GM21390 (cell line): ENCODE measurements around the gene IMMT.
A peak's percentile ranks its signal among the peaks of the same experiment; 100 is the strongest.
"Not testable (repeated sequence)": the region's sequence is repeated elsewhere in the genome, so short reads cannot be mapped to it uniquely, and the experiment has no call there.

ENCODE experiments used
- ATAC-seq: cut with Tn5 transposase; IDR thresholded peaks from one replicate; pipeline ENCODE4 v1.9.1; 2021; ENCODE audit not compliant: unreplicated experiment

IMMT gene

DNA sequence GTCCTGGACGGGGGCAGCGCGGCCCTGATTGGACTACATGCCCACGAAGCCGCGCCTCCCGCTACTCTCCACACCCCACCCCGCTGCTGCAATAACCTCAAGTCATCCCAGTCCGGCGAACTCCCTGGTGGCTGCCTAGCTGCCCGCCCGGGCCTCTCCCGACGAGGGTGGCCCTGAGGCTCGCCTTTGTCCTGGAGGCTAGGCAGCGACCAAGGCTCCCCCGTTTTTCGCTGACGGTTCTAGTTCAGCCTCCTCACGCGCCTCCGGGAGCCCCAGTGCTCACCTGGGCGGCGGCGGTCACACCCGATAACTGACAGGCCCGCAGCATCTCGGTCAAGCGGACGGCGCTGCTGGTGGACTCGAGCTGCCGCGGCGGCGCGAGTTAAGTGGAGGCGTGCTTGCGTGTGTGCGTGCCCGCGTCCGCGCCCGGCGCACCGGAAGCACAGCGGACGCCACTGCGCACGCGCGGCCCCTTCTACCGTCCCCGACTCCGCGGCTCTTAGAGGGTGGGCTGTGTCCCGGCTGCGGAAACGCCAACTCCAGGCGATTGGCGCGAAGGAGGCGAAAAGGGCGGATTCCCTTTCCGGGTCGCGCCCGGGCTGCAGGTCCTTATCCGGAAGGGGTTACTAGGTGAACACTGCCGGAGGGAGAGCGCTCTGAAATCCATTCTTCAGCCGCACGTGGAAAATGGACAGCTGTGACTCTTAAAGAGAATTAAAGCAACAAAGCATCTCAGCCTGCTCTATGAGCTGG, at the start of gene IMMT:
IMMT (minus strand) TSS at position 408 of the 753 bp plus-strand sequence; CDS start at position 328, 80 bp downstream.
- peak; percentile 83 for ATAC-seq

DNA sequence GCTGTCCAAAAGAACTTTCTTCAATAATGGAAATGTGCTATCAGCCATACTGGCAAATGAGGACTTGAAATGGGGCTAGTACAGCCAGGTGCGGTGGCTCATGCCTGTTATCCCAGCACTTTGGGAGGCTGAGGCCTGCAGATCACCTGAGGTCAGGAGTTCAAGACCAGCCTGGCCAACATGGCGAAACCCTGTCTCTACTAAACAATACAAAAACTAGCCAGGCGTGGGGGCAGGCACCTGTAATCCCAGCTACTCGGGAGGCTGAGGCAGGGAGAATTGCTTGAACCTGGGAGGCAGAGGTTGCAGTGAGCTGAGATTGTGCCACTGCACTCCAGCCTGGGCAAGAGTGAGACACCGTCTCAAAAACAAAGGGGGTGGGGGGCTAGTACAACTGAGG, 49.5 kb upstream of the IMMT start:
- not testable (repeated sequence) for ATAC-seq

DNA sequence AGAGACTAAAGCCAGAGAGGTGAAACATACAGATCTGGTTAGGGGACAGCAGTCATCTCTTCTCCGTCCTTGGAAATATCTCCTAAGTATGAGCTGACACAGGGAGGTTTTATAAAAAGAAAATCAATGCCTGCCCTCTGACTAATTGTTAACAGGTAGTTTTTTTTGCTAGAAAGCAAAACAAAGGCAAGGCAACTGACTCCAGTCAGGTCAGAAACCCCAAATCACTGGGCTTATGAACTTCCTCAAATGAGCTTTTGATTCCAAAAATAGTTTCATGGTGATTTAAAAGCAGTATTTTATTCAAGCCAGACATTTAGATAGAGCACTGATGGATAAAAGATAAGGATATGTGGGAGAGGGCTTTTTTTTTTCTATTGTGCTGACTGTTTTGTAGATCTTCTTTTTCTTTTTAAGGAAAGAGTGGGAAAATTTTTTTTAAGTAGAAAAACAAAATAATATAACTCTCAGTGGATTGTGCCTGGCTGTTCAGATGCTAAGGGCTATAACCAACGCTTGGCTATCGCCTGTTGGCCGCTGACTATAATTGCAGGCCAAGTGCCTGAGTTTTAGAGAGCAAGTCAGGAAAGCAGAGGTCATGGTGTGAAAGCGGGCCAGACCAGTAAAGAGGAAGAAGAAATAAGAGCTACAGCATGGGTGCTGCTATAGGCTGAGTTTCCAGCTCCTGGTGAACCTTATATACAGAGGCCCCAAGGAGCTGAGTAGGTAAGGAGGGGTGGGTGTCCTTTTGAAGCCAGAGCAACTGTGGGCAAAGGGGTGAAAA, 48.9 kb upstream of the IMMT start:
- ATAC-seq = no peak

DNA sequence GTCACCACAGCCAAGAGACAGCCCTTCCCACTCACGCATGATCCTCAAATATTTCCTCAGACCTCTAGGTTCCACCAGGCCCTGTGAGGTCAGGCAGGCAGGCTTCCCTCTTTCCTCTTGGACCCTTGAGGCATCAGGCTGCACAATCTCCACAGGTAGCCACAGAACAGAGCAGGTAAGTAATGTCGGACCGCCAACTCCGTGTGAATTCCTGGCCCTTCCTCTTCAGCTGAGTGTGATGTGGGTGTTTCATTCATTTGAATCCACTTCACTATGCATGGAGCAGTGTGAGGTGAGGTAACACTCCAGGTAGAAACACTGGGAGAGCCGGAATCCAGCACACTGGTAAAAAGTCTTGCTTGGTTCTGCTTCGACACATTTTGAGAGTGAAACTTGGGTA, 48.0 kb upstream of the IMMT start:
- ATAC-seq = no peak

DNA sequence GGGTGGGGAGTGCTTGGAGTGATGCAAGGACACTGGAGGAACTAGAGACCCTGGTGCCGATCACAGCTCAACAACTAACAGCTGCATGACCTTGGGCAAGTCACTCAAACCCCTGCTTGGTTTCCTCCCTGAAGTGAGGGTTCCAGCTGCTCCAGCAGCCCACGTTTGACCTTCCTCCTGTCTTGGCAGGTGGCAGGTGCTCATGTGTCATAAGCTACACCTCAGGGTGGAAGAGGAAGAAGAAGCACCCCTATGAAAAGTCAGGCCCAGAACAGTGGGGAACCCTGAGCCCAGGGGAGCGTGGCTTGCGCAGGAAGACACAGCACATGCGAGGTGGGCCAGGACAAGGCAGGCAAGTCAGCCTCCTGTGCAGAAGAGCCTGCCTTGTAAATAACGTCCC, 46.3 kb upstream of the IMMT start:
- no peak for ATAC-seq

DNA sequence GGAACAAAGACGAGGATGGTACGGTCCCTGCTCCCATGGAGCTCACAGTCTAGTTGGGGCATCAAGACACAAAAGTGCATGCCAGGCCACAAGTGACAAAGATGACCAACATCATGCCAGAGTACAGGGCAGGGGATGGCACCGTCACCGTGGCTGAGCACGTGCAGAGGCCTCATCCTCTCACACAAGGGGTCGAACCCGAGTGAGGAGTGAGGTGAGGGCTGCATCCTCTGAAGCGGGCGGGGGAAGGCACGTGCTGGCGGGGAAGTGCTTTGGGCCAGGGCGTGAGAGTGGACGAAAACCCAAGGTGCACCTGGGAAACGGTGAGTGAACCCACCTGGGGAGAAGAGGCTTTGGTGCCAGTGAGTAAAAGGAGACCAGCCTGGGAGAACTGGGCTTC, 45.0 kb upstream of the IMMT start:
- ATAC-seq = no peak

DNA sequence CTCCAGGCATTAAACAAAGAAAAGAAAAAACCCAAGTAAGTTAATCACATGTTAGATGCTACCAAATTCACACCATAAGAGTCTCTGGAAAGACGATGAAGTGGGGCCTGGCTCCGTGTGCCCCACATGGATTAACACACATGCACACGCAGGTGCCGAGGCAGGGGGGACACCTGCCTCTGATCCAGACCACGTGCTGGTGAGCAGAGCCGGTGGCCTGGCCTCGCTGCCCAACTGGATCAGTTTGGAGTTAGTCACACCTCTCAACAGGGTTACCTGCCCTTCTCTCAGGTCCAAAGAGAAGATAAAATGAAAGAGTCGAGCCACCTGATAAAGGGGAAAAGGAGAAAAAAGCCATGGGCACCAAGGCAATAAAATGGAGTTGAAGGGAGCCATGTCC, 44.5 kb upstream of the IMMT start:
- no peak for ATAC-seq

DNA sequence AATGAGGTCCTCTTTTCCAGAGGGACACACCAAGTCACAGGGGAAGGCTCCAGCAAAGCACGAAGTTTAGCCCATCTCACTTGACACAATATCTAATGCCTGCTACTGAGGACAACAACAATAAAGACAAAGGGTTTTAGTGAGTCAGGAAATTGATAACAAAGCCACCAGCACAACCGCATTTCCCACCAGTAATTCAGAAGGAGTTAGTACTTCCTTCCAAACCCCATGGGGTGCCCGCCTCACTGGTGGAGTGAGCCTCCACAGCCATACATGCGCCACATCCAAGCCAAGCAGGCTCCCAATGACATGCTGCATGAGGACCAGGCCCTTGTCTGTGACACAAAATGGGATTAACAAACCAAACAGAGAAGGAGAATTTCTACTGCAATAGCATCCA, 44.1 kb upstream of the IMMT start:
- no peak for ATAC-seq

DNA sequence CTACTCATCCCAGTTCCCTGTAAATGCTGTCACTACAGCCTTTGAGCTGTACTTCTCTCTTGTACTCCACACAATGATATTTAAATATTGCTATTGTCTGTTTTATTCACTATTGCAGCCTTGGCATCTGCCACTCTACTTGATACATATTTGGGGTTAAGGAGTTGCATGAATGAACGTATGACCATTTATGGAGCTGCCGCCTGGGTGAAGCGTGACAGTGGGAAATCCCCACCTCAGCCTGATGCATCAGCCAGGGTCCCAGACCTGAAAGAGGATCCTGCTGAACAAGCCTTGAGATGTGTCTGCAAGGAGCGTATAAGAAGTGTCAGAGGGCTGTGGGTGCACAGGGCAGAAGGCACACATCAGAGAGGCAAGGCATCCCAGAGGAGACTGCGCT, 43.1 kb upstream of the IMMT start:
- peak; percentile 70 for ATAC-seq

DNA sequence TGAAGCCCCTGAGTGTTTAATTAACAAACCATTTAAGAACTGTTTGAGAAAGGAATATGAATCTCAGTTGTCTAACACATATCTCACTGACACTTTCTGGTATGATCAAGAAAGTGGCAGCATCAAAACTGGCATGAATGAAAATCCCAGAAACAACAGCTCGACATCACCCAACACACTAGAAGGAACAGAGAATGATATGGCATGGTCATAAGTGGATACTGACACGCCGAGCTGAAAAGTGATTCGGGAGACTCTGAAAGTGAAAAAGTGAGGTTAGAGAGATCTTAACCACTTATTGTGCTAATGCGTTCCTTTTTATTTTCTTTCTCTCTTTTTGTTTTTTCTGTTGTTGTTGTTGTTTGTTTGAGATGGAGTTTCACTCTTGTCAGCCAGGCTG, 41.9 kb upstream of the IMMT start:
- peak; percentile 69 for ATAC-seq

DNA sequence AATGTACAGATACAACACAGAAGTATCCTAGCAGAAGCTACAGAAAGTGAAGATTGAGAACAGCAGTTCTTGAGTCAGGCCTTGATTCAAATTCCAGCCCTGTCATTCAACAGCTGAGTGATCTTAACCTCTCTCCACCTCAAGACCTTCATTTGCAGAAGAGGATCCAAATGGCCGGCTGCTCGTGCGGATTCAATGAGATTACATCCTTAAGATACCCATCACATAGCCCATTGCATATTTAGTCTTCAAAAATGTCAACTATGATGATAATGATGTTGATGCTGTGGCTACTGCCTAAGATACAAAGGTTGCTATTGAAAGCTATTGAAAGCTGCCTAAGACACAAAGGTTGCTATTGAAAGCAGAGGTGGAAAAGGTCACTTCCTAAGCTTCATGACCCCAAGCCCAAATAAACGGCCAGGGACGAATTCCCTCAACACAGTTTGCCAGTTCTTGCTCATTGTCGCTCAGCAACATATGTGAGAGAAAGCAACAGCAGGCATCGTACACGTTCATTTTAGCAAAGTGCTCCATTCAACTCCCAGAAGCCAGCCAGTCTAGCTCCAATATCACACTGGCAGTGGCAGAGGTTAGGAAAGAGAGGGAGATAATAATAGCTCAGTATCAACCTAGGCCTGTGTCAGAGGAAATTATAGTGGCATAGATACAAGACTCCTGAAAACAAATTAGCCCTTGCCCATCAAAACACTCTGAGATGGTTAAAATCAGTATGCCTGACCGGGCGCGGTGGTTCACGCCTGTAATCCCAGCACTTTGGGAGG, 40.1 kb upstream of the IMMT start:
- ATAC-seq = no peak

DNA sequence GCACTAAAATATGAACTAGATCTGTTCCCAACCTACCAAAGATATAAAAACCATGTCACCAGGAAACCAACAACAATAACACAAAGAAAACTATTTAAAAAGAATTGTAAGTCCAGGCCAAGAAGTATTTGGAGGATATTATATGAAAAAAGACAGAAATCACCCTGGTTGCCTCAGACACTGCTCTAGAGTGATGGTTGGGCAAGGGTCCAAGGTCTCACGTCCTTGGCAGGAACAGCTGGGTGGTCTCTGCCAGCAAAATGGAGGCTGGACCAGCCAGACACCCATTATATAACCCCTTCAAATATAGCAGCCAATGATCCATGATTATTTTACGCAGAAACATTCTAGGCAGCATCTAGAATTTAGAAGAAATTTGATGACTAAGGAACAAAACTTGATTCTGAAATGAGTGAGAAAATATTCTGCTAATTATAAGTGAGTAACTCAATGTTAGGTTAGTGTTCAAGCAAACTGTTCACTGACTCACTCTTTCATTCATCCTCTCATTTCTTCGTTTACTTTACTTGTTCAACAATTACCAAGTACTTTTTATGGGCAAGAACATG, 39.4 kb upstream of the IMMT start:
- no peak for ATAC-seq

DNA sequence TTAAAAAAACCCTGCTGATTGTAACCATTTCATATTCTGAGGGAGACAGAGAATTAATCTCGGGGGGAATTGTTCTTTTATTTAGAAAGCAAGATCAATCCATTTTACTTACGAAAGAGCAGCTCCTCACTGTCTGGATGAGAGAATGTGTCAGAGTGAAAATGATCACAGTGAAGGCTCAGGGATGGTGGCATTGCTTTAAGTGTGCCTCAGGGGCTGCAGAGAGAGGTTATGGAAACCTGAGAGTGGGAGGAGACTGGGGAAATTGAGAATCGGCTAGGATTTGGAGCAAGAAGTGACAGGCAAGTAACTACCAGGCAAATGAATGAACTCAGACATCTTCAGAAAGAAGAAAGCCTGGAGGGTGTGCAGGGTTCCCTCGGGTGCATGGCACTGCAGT, 38.2 kb upstream of the IMMT start:
- ATAC-seq = no peak

DNA sequence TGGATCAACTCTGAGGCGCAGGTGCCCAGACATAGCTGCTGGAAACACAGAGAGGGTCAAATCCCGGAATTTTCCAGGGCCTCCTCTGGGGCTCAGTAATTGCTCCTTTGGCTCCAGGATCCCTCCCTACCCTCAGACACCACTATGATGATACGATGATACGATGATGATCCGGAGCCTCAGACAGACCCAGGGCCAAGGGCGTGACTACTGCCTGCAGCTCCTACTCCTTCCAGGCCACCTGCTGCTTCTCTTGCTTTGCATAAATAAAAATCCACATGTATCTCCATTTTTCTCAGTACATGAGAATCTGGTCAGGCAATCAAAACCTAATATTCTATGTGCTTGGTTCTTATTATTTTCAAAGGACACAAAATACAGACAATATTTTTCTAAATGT, 37.6 kb upstream of the IMMT start:
- ATAC-seq = no peak

DNA sequence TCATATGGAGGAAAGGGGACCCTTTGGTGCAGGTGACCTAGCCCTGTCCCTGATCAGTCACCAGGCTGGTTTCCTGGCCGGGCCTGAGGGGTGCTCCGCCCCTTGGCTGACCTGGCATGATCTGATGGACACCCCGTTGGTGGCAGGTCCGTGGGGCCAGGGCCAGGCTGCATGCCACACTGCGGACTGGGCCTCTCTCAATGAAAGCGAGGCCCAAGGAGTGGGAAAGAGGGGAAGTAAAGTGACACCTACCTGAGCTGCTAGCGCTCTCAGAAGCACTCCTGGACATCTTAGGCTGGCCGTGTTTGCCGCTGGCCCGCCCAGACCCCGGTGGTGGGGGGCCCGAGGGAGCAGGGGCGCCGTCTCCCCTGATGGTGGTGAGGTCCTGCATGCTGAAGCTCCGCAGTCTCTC, 37.1 kb upstream of the IMMT start:
- ATAC-seq = no peak

DNA sequence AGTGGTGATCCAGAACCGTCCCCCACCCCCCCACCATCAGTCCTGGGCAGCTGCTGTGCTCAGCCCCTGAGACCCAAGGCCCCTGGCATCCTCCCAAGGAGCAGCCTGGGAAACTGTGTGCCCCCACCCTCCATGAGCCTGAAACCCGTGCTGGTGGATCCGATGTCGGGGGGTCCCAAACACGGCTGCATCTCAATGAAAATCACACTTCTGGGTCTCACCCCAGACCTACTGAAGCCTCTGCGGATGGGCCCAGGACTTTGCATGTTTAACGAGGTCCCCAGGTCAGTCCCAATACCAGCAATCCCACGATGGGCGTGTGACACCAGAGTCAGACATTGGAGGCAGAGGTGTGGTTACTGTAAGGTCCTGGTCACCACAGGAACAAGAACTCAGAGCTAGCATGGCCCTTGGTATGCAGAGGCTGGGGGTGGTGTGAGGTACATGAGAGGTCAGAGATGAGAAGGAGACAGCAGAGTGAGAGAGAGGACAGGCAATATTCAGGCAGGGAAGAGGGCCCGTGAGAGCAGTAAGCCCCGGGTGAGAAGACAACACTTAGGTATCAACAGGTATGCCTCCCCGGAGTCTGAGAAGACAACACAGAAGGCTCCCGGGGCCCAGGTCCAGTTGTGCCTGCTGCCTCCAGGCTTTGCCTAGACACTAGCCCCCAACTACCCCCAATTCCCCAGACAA, 36.6 kb upstream of the IMMT start:
- no peak for ATAC-seq

DNA sequence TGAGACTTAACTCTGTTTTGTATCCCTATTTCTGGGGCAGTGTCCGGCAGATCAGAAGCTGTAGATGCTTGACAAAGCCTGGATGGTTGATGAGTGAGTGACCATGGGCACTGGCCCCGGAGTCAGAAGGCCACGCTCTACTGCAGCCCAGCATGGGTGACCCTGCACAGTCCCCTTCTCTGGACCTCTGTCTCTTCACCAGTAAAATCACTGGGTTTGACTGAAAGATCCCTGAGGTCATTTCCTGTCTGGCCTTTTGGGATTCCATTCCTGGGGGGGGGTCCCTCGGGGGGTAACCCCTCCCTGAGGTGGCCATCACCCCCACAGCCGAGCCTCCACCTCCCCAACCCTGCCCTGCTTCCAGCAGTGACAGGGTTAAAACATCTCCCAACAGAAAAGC, 35.7 kb upstream of the IMMT start:
- ATAC-seq = no peak

DNA sequence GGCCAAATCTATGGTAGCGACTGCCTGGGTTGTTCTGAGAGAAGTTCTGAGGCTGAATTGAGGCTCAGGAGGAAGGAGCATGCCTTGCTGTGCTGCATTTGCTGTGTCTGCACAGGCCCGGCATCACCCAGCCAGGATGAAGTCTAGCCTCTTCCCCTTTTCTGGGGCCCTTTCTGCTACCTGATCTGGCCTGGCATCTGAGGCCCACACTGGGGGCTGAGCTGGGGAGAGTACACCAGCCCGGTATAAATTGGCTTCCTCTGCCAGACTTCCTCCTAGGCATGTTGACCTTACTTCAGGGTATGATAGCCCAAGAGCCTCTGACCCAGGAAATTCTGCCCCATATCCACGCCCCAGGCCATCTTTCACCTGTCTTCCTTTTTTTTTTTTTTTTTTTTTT, 34.0 kb upstream of the IMMT start:
- no peak for ATAC-seq

DNA sequence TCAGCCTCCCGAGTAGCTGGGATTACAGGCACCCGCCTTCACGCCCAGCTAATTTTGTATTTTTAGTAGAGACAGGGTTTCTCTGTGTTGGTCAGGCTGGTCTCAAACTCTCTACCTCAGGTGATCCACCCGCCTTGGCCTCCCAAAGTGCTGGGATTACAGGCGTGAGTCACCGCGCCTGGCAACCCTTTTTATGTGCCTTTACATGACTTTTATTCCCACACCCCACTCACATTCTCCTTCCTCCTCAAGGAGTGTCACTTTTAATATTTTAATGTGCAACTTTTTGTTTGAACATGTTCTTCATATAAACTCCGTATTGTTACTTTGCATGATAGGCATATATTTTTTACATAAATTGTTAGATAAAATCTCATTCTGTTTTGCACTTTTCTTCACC, 33.3 kb upstream of the IMMT start:
- ATAC-seq = not testable (repeated sequence)

DNA sequence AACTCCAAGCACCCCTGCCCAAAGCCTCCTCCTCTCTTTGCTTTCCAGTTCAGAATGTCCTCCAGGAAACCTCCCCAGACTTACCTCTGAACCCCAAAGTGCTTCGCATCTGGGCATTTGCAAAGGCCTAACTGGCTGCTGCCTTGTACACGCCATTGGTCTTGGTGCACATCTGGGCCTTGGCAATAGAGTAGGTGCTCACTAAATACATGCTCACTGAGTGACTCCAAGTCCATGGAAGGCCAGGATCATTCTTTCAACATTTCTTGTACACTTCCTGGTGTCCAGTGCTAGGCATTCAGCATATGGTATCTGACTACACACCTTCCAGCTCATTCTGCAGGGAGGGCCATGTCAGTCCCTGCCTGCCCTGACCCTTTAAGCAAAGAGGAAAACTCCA, 32.4 kb upstream of the IMMT start:
- ATAC-seq = no peak
